Measurements from ENCODE around the gene CFAP210. TPM values are rescaled to one million over a fixed set of nuclear protein-coding genes. Genes with fewer than 3 reads are reported as not detected.

The CFAP210 gene
- total RNA-seq, 2 experiments from 2014 or later, result 2.2 to 3.1 TPM

DNA sequence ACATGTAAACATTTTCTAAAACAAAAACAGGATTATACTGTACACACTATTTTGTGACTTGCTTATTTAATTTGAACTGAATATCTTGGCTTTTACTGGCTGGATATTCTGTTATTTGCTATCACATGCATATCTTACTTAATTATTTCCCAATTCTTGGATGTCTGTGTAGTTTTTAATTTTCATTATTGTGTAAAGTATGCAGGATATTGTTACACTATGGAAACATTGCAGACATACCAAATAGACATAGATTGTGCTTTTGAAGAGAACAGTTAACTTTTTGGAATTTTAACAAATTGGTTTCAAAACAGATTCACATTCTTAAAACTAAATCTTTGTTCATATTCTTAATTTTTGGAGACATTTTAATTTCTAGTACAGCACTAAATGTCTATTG, 2.2 kb upstream of the CFAP210 start:
- ATAC-seq (ENCODE audit: poor library complexity) (no peak), DNase-seq (no peak)
- H3K4me1 ChIP-seq (ENCODE audit: insufficient read depth, low read length), result peaks cover 18% of the 10 kb centered on the region
- H3K4me3 ChIP-seq (ENCODE audit: low read length), result no peak overlapping the region
- peaks cover 0 to 5% of the 10 kb centered on the region in 2 experiments for H3K27me3 ChIP-seq (ENCODE audit: control insufficient read depth in 1 of 2, insufficient read depth in 2 of 2, low read length in 2 of 2)
- peak overlapping the region; percentile 32 for H3K4me3 Mint-ChIP-seq
- H3K27ac ChIP-seq (ENCODE audit: low read depth in 1 of 2, low read length in 2 of 2), result no peak overlapping the region
- POLR2A ChIA-PET, result no interaction called here
- H3K27me3 Mint-ChIP-seq, result no peaks in the 10 kb centered on the region
- peaks cover 3% of the 10 kb centered on the region for H3K9me3 Mint-ChIP-seq
- H3K27ac Mint-ChIP-seq, result no peak overlapping the region
- H3K4me1 Mint-ChIP-seq (ENCODE audit: low read depth), result peaks cover 18% of the 10 kb centered on the region
- CTCF ChIA-PET, result no interaction called here
- no peaks in the 10 kb centered on the region for H3K9me3 ChIP-seq (ENCODE audit: control insufficient read depth in 1 of 2, insufficient read depth in 1 of 2, low read length in 2 of 2)
- H3K36me3 Mint-ChIP-seq (ENCODE audit: low read depth), result peaks cover 29% of the 10 kb centered on the region
- peaks cover 5% of the 10 kb centered on the region for H3K36me3 ChIP-seq (ENCODE audit: insufficient read depth, low read length)
- TF ChIP-seq, protein P1, sequence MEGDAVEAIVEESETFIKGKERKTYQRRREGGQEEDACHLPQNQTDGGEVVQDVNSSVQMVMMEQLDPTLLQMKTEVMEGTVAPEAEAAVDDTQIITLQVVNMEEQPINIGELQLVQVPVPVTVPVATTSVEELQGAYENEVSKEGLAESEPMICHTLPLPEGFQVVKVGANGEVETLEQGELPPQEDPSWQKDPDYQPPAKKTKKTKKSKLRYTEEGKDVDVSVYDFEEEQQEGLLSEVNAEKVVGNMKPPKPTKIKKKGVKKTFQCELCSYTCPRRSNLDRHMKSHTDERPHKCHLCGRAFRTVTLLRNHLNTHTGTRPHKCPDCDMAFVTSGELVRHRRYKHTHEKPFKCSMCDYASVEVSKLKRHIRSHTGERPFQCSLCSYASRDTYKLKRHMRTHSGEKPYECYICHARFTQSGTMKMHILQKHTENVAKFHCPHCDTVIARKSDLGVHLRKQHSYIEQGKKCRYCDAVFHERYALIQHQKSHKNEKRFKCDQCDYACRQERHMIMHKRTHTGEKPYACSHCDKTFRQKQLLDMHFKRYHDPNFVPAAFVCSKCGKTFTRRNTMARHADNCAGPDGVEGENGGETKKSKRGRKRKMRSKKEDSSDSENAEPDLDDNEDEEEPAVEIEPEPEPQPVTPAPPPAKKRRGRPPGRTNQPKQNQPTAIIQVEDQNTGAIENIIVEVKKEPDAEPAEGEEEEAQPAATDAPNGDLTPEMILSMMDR (IDR thresholded peaks at IDR 0.05), result no peak
- intact Hi-C loops (cut with DNase I, micrococcal nuclease), result loop anchor here (10.0 kb wide), 2 partner anchors 222 to 1738 kb away; partner anchors contain the start of genes BBS5 (in 1 of the 2), DCAF17 (in 1 of the 2) and METTL8 (in 1 of the 2)

GRCh38 chr2:169694894-169695260, 672 bp upstream of the CFAP210 start:
- ChIA-PET CTCF (interaction anchor here (2.9 kb wide), 1 partner anchor 130 kb away, joined by 15 read pairs; the partner anchor contains the start of gene METTL5), POLR2A (interaction anchor here (1.1 to 1.5 kb wide), 4 partner anchors 10 to 133 kb away, joined by 3 to 5 read pairs (median 4); partner anchors contain the start of gene SSB)
- H3K27me3 ChIP-seq (ENCODE audit: control insufficient read depth in 1 of 2, insufficient read depth in 2 of 2, low read length in 2 of 2), result peaks cover 0 to 5% of the 10 kb centered on the region in 2 experiments
- peaks cover 18% of the 10 kb centered on the region for H3K4me1 Mint-ChIP-seq (ENCODE audit: low read depth)
- H3K27ac Mint-ChIP-seq, result peak overlapping the region; percentile 95
- no peak for DNase-seq
- peak overlapping the region; percentile 80 to 91 for H3K27ac ChIP-seq (ENCODE audit: low read depth in 1 of 2, low read length in 2 of 2)
- no peaks in the 10 kb centered on the region for H3K9me3 ChIP-seq (ENCODE audit: control insufficient read depth in 1 of 2, insufficient read depth in 1 of 2, low read length in 2 of 2)
- TF ChIP-seq, protein P1 (IDR thresholded peaks at IDR 0.05), result no peak
- peak overlapping the region; percentile 70 for H3K4me3 ChIP-seq (ENCODE audit: low read length)
- ATAC-seq (ENCODE audit: poor library complexity), result no peak
- peaks cover 18% of the 10 kb centered on the region for H3K4me1 ChIP-seq (ENCODE audit: insufficient read depth, low read length)
- H3K36me3 ChIP-seq (ENCODE audit: insufficient read depth, low read length), result peaks cover 5% of the 10 kb centered on the region
- H3K27me3 Mint-ChIP-seq, result no peaks in the 10 kb centered on the region
- peak overlapping the region; percentile 91 for H3K4me3 Mint-ChIP-seq
- intact Hi-C loops (cut with DNase I, micrococcal nuclease), result loop anchor here (5.0 to 10.0 kb wide), 6 partner anchors 102 to 1740 kb away; partner anchors contain the start of genes BBS5 (in 2 of the 2), DCAF17 (in 1 of the 2), METTL5 (in 1 of the 2) and METTL8 (in 1 of the 2)
- peaks cover 7% of the 10 kb centered on the region for H3K9me3 Mint-ChIP-seq
- H3K36me3 Mint-ChIP-seq (ENCODE audit: low read depth), result peaks cover 18% of the 10 kb centered on the region

DNA sequence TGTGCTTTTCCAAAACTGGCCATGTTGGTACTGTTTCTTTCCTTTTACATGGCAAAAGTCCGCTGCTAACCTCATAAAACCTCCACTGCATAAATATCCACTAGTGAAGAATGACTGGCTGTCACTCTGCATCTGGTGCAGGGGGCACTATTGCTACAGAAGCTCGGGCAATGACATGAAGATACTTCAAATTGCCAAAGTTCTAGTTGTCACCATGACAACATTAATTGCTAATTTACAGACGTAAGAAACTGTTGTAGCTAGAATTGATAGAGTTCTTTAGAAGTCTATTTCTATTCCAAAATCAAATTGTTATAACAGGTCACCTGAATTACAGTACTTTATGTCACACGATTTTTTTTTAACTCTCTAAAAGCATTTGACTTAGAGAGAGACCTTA, 845 bp downstream of the CFAP210 start:
- peaks cover 8% of the 10 kb centered on the region for H3K36me3 Mint-ChIP-seq (ENCODE audit: low read depth)
- H3K4me1 Mint-ChIP-seq (ENCODE audit: low read depth), result peaks cover 18% of the 10 kb centered on the region
- Histone ChIP-seq H3K4me3 (ENCODE audit: low read length) (no peak overlapping the region), H3K9me3 (ENCODE audit: control insufficient read depth in 1 of 2, insufficient read depth in 1 of 2, low read length in 2 of 2) (peaks cover 0 to 4% of the 10 kb centered on the region in 2 experiments), H3K27ac (ENCODE audit: low read depth in 1 of 2, low read length in 2 of 2) (peak overlapping the region in 1 of 2 donors; percentile 91), H3K27me3 (ENCODE audit: control insufficient read depth in 1 of 2, insufficient read depth in 2 of 2, low read length in 2 of 2) (peaks cover 0 to 5% of the 10 kb centered on the region in 2 experiments), H3K4me1 (ENCODE audit: insufficient read depth, low read length) (peaks cover 18% of the 10 kb centered on the region), H3K36me3 (ENCODE audit: insufficient read depth, low read length) (no peaks in the 10 kb centered on the region)
- CTCF ChIA-PET, result interaction anchor here (1.6 to 2.9 kb wide), 2 partner anchors 83 to 131 kb away, joined by 3 to 15 read pairs; partner anchors contain the start of gene METTL5
- ATAC-seq (ENCODE audit: poor library complexity), result no peak
- POLR2A ChIA-PET, result interaction anchor here (0.6 to 1.5 kb wide), 3 partner anchors 9 to 109 kb away, joined by 3 read pairs; partner anchors contain the start of genes PPIG and SSB
- TF ChIP-seq, protein P1 (IDR thresholded peaks at IDR 0.05), result no peak
- H3K9me3 Mint-ChIP-seq, result peaks cover 9% of the 10 kb centered on the region
- peak overlapping the region; percentile 95 for H3K27ac Mint-ChIP-seq
- peak overlapping the region; percentile 91 for H3K4me3 Mint-ChIP-seq
- no peaks in the 10 kb centered on the region for H3K27me3 Mint-ChIP-seq
- intact Hi-C loops (cut with DNase I, micrococcal nuclease), result loop anchor here (2.0 to 10.0 kb wide), 8 partner anchors 104 to 1741 kb away; partner anchors contain the start of genes BBS5 (in 2 of the 2), METTL5 (in 2 of the 2), PPIG (in 2 of the 2) and DCAF17 (in 1 of the 2)
- DNase-seq, result peak in 5 of 14 experiments; percentile 11 to 66 (median 28)

Data from CD4-positive, alpha-beta T cell (primary cell).